Left lung (tissue), 10 donors: ENCODE results near the gene SLC27A2. TPM values are rescaled to one million over a fixed set of nuclear protein-coding genes. Genes with fewer than 3 reads are reported as not detected.

Source experiments
- ATAC-seq: fragments of 200-7000 bp; cut with Tn5 transposase; one replicate; pipeline ENCODE4 v1.9.1; 2020; ENCODE audit warnings: moderate library complexity
- DNase-seq, 4 donors: peaks; one replicate each; pipeline ENCODE4 v3.0.0-alpha.2; 2013 to 2020
- H3K27ac ChIP-seq, 2 donors: fragments of 200-600 bp; sonication (generic) in 1 of 2; one replicate each; pipeline versions ENCODE4 v1.5.0 to v1.8.0; 2020 to 2021
- H3K27me3 ChIP-seq, 2 donors: fragments of 200-600 bp; sonication (generic) in 1 of 2; one replicate each; pipeline versions ENCODE4 v1.5.0 to v1.8.0; 2020 to 2021
- H3K36me3 ChIP-seq, 2 donors: fragments of 200-600 bp; sonication (generic) in 1 of 2; one replicate each; pipeline versions ENCODE4 v1.5.0 to v1.8.0; 2020 to 2021
- H3K4me1 ChIP-seq, 2 donors: fragments of 200-600 bp; one replicate each; pipeline ENCODE4 v1.8.0; 2021
- H3K4me3 ChIP-seq, 2 donors: fragments of 200-600 bp; sonication (generic) in 1 of 2; one replicate each; pipeline versions ENCODE4 v1.5.0 to v1.8.0; 2020 to 2021; ENCODE audit warnings: mild to moderate bottlenecking in 1 of 2
- H3K9me3 ChIP-seq, 2 donors: fragments of 200-600 bp; sonication (generic) in 1 of 2; one replicate each; pipeline versions ENCODE4 v1.5.0 to v1.8.0; 2020 to 2021
- intact Hi-C, 2 donors: fragments of 100-400 bp; cut with DNase I; formaldehyde crosslinking; loops; one replicate each; pipeline versions ENCODE4 v1.11.2 to v1.14.2; 2022
- polyA plus RNA-seq, 6 donors: library from polyadenylated mRNA; unstranded; fragments of 120-200 nt; gene quantifications; one replicate each; pipeline ENCODE4 v1.2.1, GENCODE V29; 2013; ENCODE audit not compliant: insufficient read length in 6 of 6
- total RNA-seq, 2 donors: library from RNA; stranded (reverse); fragmentation: NEBNext Ultra II Directional; extraction: Animal tissue kit (Norgen Biotek cat#: 25700); gene quantifications; one replicate each; pipeline ENCODE4 v1.2.1, GENCODE V29; 2021
- TF ChIP-seq, protein P1 (sequence below), 2 donors: fragments of 200-600 bp; sonication (generic) in 1 of 2; IDR thresholded peaks; one replicate each; pipeline versions ENCODE4 v1.5.0 to v1.8.0; 2021; ENCODE audit warnings: antibody characterized with exemption in 2 of 2
- donor health status: DM: no; HTN: yes; CAD: no.
- donor health status: DM: no; HTN: no; CAD: no.

The SLC27A2 gene
- total and polyA plus RNA-seq, 8 donors = 2.0 to 11.3 (median 5.4) TPM

DNA sequence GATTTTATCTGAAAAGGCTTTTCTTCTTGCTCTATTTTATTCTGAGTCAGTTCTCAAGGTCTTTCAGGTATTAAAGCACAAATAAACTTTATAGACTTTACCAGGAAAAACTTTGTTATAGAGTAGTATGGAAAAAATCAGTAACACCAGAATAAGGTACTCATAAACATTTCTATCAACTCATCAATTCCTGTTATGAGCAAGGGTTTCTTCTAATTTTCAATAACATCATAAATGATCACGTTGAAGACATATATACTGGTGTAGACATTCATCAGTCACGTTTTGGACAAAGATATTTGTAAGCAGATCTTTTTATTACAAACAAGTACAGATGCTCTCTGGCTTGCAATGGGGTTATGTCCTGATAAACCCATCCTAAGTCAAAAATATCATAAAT lies 93.1 kb downstream of the SLC27A2 start:
- H3K27ac ChIP-seq = no peak overlapping the region
- no peak overlapping the region for H3K4me3 ChIP-seq
- H3K9me3 ChIP-seq = no peaks in the 10 kb centered on the region
- intact Hi-C loops = no loop called here
- TF ChIP-seq, protein P1, sequence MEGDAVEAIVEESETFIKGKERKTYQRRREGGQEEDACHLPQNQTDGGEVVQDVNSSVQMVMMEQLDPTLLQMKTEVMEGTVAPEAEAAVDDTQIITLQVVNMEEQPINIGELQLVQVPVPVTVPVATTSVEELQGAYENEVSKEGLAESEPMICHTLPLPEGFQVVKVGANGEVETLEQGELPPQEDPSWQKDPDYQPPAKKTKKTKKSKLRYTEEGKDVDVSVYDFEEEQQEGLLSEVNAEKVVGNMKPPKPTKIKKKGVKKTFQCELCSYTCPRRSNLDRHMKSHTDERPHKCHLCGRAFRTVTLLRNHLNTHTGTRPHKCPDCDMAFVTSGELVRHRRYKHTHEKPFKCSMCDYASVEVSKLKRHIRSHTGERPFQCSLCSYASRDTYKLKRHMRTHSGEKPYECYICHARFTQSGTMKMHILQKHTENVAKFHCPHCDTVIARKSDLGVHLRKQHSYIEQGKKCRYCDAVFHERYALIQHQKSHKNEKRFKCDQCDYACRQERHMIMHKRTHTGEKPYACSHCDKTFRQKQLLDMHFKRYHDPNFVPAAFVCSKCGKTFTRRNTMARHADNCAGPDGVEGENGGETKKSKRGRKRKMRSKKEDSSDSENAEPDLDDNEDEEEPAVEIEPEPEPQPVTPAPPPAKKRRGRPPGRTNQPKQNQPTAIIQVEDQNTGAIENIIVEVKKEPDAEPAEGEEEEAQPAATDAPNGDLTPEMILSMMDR (IDR thresholded peaks at IDR 0.05) = no peak
- ATAC-seq = no peak
- H3K4me1 ChIP-seq = peaks cover 0 to 22% of the 10 kb centered on the region in 2 donors
- no peaks in the 10 kb centered on the region for H3K27me3 ChIP-seq
- no peak for DNase-seq
- H3K36me3 ChIP-seq = peaks cover 0 to 5% of the 10 kb centered on the region in 2 donors

DNA sequence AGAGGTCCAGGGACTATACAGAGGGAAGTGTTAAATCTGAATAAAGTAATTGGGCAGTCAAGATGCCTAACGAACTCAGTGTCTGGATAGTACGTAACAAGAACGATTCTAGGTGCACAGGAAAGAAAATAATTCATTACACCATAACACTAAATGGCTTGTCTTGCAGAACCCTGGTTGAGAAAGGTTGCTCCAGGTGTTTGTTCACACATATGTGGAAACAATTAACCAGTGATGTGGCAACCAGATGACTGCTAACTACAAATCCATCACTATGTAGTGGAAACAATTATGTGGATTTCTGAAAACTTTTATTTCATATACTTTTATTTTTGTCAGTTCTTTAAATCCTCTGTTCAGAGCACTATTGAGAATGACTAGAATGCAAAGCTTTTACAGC lies 93.9 kb downstream of the SLC27A2 start:
- ATAC-seq = no peak
- TF ChIP-seq, protein P1 (IDR thresholded peaks at IDR 0.05) = no peak
- no peak for DNase-seq
- intact Hi-C loops = no loop called here
- Histone ChIP-seq H3K4me3 (no peak overlapping the region), H3K27ac (peak overlapping the region in 1 of 2 donors; percentile 73), H3K36me3 (peaks cover 0 to 10% of the 10 kb centered on the region in 2 donors), H3K4me1 (peaks cover 0 to 22% of the 10 kb centered on the region in 2 donors), H3K9me3 (no peaks in the 10 kb centered on the region), H3K27me3 (no peaks in the 10 kb centered on the region)

DNA sequence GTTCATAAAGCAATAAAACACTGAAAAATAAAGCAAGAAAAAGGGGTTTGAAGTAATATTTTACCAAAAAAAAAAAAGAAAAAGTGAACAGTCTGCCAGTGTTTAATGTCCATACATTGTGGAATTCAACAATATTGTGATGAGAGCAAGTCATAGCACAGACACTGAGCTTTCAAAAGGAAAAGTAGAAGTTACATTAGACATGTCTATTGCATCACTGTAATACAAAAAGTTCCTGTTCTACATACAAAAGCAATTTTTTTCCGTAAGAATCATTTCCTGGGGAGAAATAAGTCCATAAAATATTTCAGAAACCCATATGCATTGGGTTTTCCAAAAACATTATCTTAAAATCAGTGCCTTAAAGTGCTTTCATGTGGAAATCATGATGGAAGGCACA lies 95.4 kb downstream of the SLC27A2 start:
- Histone ChIP-seq H3K4me1 (peaks cover 0 to 22% of the 10 kb centered on the region in 2 donors), H3K36me3 (peaks cover 0 to 10% of the 10 kb centered on the region in 2 donors), H3K9me3 (no peaks in the 10 kb centered on the region), H3K27me3 (no peaks in the 10 kb centered on the region), H3K4me3 (no peak overlapping the region), H3K27ac (peak overlapping the region in 1 of 2 donors; percentile 73)
- DNase-seq (no peak), ATAC-seq (no peak)
- TF ChIP-seq, protein P1 (IDR thresholded peaks at IDR 0.05) = no peak
- intact Hi-C loops = no loop called here

DNA sequence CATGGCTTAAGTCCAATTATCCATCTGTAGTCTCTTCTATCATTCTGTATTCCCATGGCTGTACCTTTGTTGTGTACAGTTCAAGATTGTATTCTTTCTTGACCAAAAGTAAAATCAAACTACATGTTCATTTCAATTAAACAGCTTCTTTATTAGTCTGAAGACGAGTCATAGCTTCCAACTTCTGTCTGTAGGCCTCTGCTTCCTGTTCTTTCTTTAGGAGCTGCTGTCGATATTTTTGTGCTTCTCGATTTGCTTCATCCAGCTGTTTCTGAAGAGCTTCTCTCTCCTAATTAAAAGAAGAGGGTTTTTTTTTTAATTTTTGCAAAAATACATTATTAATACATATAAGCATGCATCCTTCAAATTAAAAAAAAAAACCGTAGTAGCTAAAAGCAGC lies 96.5 kb downstream of the SLC27A2 start:
- Histone ChIP-seq H3K27ac (peak overlapping the region in 1 of 2 donors; percentile 73), H3K27me3 (no peaks in the 10 kb centered on the region), H3K4me3 (no peak overlapping the region), H3K36me3 (peaks cover 0 to 11% of the 10 kb centered on the region in 2 donors), H3K9me3 (no peaks in the 10 kb centered on the region), H3K4me1 (peaks cover 0 to 22% of the 10 kb centered on the region in 2 donors)
- DNase-seq = peak in 1 of 4 donors; percentile 3
- no peak for ATAC-seq
- TF ChIP-seq, protein P1 (IDR thresholded peaks at IDR 0.05) = no peak
- intact Hi-C loops = no loop called here

DNA sequence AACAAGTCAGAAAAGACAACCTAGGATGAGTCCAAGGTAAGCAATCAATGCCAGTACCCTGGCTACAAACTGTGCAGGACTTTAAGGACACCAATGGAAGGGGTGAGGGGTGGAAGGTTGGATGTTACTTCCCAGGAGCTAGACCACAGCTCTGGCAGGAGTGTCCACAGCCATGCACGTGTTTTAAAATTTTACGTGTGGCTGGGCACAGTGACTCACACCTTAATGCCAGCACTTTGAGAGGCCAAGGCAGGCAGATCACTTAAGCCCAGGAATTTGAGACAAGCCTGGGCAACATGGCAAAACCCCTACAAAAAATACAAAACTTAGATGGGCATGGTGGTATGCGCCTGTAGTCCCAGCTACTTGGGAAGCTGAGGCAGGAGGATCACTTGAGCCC lies 98.3 kb downstream of the SLC27A2 start:
- peaks cover 0 to 22% of the 10 kb centered on the region in 2 donors for H3K4me1 ChIP-seq
- DNase-seq (no peak), ATAC-seq (no peak)
- H3K4me3 ChIP-seq = no peak overlapping the region
- H3K27me3 ChIP-seq = no peaks in the 10 kb centered on the region
- H3K36me3 ChIP-seq = peaks cover 0 to 23% of the 10 kb centered on the region in 2 donors
- no peaks in the 10 kb centered on the region for H3K9me3 ChIP-seq
- TF ChIP-seq, protein P1 (IDR thresholded peaks at IDR 0.05) = no peak
- H3K27ac ChIP-seq = no peak overlapping the region
- intact Hi-C loops = no loop called here
